A673 (cell line): ENCODE measurements around the gene LMTK3.

Source experiments
- EZH2 ChIP-seq: fragments of 200-600 bp; sonication (generic); IDR thresholded peaks from 2 replicates; pipeline ENCODE4 v1.6.1; 2017; ENCODE audit warnings: borderline replicate concordance, low read depth, mild to moderate bottlenecking, mixed read lengths, antibody characterized with exemption, low read length; ENCODE audit not compliant: poor library complexity, severe bottlenecking
- TF ChIP-seq, protein P1 (sequence below): fragments of 300-800, 200-600 bp; sonication (generic); conservative IDR thresholded peaks from 2 replicates; pipeline ENCODE4 v1.5.1; 2017; ENCODE audit warnings: low read depth, mild to moderate bottlenecking, antibody characterized with exemption, low read length, moderate library complexity, mixed read lengths

DNA sequence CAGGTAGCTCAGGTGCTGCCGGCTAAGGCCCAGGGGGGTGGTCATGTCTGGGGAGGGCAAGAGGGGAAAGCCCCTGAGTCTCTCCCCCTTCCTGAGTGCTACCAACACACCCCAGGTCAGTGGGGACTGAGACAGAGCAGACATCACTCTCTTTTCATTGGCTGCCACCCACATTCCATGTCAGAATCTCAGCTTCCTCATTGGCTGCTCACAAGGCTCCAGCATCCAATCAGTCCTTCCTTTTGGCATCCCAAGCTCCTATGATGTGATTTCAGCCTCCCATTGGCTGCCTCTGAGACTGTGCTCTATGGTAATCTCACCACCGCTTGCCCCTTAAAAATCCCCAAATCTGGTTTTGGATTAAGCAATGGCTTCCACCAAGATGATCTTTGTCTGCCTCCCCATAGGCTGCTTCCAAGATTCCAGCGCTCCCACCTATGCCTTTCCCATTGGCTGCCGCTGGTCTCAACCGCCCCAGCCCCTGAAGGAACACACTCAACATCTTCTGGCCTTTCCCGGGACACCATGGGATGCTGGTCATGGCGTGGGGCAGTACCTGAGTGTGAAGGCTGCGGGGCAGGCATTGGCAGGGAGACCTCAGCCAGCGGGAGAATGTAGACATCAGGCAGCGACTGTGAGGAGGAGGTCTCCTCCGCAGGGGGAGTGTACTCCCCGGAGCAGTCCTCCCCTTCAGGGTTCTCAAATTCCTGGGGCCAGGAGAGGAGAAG, 2.0 kb downstream of the LMTK3 start:
- TF ChIP-seq, protein P1, sequence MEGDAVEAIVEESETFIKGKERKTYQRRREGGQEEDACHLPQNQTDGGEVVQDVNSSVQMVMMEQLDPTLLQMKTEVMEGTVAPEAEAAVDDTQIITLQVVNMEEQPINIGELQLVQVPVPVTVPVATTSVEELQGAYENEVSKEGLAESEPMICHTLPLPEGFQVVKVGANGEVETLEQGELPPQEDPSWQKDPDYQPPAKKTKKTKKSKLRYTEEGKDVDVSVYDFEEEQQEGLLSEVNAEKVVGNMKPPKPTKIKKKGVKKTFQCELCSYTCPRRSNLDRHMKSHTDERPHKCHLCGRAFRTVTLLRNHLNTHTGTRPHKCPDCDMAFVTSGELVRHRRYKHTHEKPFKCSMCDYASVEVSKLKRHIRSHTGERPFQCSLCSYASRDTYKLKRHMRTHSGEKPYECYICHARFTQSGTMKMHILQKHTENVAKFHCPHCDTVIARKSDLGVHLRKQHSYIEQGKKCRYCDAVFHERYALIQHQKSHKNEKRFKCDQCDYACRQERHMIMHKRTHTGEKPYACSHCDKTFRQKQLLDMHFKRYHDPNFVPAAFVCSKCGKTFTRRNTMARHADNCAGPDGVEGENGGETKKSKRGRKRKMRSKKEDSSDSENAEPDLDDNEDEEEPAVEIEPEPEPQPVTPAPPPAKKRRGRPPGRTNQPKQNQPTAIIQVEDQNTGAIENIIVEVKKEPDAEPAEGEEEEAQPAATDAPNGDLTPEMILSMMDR = no peak
- no peak for TF ChIP-seq EZH2
